GM21723 (cell line): ENCODE results near the gene TAX1BP1.
"Not testable (repeated sequence)": the region's sequence is repeated elsewhere in the genome, so short reads cannot be mapped to it uniquely, and the experiment has no call there.

Experiments
- ATAC-seq: cut with Tn5 transposase; IDR thresholded peaks from one replicate; pipeline ENCODE4 v1.9.1; 2021; ENCODE audit warnings: mild to moderate bottlenecking, moderate library complexity; ENCODE audit not compliant: unreplicated experiment

TAX1BP1 gene

GRCh38 chr7:27840760-27841364 is 100.9 kb downstream of the TAX1BP1 start:
- ATAC-seq = no peak

DNA sequence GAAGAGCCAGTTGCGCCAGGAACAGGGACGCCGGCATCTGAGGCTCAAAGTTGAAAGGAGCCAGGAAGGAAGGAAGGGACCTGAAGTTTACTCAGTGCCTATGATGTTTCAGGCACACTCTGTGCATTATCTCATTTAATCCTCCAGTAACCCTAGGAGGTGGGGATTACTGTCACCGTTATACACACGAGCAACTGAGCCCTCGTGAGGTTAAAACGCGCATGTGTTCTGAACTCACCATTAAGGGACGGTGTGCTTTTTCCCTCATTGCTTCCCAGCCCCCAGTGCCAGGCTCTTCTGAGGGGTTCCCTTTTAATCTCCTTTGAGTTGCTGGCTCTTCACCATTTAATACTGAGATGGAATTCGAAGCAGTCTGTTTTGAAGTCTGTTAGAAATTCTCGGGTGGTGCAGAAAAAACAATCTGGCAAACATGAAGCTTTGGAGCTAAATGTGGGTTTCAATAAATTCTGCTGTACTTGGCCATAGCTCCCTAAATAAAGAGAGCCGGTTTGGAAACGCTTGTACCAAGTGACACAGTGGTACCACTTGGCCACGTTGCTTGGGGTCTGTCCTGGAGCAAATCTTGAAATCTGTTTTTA is 102.2 kb downstream of the TAX1BP1 start:
- ATAC-seq = no peak

DNA sequence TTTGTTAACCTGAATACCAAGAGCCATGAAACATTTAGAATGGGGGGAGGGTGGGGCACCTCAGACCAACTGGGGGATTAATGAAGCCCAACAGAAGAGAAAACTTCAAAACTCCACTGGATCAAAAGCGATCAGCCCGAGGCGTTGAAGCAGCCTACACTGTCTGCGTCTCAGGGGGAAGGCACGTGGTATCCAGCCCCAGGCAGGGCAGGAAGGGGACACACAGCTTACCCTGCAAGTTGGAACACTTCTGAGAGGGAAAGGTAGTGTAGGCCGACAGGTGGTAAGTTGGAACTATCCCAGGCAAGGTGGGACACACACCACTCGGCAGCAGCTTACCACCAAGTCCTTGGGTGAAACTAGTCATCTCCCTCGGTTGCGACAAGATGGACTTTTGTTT is 102.9 kb downstream of the TAX1BP1 start:
- no peak for ATAC-seq

- no peak for ATAC-seq
Observed at GRCh38 chr7:27843584-27844305, 103.8 kb downstream of the TAX1BP1 start.

DNA sequence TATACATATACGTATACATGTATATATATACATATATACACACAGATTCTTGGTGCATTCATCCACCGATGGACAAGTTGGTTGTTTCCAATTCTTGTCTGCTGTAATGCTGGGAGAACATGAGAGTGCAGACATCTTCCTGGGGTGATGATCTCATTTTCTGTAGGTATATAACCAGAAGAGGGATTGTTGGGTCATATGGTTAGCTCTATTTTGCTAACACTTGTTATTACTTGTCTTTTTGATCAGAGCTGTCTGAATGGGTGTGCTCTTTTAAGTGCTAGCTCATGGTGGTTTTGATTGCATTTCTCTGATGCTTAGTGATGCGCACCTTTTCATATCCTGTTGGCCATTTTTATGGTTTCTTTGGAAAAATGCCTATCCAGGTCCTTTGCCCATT is 106.4 kb downstream of the TAX1BP1 start:
- no peak for ATAC-seq

DNA sequence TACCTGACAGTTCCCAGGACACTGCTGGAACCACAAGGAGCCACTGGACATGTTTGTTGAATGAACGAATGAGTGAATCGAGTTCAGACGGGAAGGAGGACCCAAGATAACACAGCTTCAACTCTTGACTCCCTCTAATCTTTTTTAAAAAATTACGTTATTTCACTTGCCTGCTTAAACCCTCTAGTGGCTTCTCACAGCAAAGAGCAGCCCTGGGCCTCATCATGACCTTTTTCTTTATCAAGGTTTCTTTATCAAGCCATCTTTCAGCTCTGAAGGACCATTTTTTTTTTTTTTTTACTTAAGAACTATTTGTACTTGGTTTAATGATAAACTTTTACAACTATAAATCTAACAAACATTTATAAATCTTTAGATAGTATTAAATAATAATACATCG is 110.6 kb downstream of the TAX1BP1 start:
- ATAC-seq = no peak

DNA sequence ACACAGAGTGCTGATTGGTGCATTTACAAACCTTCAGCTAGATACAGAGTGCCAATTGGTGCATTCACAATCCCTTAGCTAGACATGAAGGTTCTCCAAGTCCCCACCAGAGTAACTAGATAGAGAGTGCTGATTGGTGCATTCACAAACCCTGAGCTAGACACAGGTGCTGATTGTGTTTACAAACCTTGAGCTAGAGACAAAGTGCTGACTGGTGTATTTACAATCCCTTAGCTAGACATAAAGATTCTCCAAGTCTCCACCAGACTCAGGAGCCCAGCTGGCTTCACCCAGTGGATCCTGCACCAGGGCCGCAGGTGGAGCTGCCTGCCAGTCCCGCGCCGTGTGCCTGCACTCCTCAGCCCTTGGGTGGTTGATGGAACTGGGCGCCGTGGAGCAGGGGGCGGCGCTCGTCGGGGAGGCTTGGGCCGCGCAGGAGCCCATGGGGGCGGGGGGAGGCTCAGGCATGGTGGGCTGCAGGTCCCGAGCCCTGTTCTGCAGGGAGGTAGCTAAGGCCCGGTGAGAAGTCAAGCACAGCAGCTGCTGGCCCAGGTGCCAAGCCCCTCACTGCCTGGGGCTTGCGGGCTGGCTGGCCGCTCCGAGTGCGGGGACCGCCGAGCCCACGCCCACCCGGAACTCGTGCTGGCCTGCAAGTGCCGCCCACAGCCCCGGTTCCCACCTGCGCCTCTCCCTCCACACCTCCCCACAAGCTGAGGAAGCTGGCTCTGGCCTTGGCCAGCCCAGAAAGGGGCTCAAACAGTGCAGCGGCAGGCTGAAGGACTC is 116.9 kb downstream of the TAX1BP1 start:
- not testable (repeated sequence) for ATAC-seq

GRCh38 chr7:27860800-27861199 is 120.8 kb downstream of the TAX1BP1 start:
- no peak for ATAC-seq

GRCh38 chr7:27861747-27862146 is 121.8 kb downstream of the TAX1BP1 start:
- no peak for ATAC-seq

DNA sequence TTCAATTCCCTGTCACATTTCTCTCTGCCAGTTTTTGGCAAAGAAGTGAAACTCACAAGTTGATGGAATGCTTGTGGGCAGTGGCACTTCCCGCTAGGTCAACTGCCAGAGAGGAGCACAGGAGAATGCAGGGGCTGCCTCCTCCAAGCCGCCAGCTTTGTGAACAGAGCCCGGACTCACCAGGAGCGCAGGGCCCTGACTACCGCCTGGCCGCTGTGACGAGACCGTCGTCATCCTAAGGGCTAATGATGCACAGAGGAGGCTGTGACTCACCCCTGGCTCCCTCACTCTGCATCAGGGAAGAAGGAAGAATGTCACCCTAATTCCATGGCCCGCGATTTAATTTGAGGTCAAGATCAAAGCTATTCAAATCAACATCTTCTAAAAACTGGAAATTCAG is 123.9 kb downstream of the TAX1BP1 start:
- ATAC-seq = no peak

GRCh38 chr7:27866256-27866655 is 126.3 kb downstream of the TAX1BP1 start:
- ATAC-seq = no peak

DNA sequence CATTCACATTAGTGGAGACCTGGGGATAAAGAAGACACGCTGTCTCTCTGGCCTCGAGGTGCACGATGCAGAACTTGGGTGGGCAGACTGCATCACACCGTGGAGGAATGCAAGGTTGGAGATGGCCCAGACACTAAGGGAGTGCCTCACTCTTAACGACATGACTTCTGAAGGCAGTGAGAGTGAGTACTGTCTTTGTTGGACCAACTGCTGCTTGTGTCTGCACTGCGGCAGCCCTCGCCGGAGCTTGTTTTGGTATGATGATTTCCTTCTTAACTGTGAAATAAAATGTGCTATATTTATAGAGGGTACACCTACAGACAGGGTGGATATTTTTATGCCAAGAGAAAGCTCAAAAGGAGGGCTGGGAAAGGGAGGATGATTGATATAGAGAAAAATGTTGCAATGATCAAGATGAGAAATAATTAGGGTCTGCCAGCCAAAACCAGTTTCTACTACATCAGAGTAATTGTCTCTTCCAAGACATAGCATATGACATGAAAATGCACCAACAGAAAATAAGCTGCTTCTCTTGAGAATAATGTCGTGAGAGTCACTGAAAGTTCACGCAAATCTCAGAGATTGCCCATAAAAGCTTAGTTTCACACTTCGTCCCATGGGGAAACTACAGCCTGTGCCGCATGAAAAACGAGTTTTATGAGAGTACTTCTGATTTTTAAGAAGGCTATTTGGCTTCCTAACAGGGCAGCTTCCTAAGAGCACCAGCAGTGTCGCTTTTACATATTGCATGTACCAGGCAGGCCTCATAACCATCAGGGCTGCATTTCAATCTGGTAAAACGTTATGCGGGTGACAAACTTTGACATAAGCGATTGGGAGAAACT is 127.1 kb downstream of the TAX1BP1 start:
- no peak for ATAC-seq

DNA sequence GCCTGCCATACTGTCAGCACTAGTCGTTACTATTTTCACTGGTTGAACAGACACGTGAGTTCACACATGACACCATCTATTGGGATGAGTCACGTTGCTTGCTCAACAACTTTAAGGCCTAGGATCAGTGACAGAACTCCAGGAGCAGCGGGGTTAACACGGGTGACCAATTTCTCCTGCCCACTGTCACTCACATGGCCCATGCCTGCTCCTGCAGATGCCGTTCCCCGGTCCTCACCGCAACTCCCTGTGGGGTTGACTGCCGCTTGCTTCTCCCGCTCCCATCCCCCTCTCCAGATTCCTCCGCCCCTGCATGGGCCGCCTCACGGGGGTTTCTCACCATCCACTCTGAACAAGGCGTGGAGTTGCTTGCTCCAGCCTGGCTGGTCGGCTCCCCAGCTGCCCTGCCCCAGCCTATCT is 128.2 kb downstream of the TAX1BP1 start:
- ATAC-seq = no peak

- no peak for ATAC-seq
Observed at GRCh38 chr7:27869056-27869455, 129.1 kb downstream of the TAX1BP1 start.

- ATAC-seq = no peak
Observed at GRCh38 chr7:27870595-27870994, 130.6 kb downstream of the TAX1BP1 start.

- ATAC-seq = no peak
Observed at GRCh38 chr7:27871086-27871485, 131.1 kb downstream of the TAX1BP1 start.

- no peak for ATAC-seq
Observed at GRCh38 chr7:27871866-27872265, 131.9 kb downstream of the TAX1BP1 start.

- ATAC-seq = no peak
Observed at GRCh38 chr7:27872356-27873275, 132.7 kb downstream of the TAX1BP1 start.
